ENCODE data around the gene FOS. TPM values are rescaled to one million over a fixed set of nuclear protein-coding genes. Genes with fewer than 3 reads are reported as not detected.

FOS gene
- total and polyA plus RNA-seq, 2 of the 13 experiments (the other 11 are each of a cell fraction or from before 2014, with no cell fraction given): 15.9 to 24.2 TPM

DNA sequence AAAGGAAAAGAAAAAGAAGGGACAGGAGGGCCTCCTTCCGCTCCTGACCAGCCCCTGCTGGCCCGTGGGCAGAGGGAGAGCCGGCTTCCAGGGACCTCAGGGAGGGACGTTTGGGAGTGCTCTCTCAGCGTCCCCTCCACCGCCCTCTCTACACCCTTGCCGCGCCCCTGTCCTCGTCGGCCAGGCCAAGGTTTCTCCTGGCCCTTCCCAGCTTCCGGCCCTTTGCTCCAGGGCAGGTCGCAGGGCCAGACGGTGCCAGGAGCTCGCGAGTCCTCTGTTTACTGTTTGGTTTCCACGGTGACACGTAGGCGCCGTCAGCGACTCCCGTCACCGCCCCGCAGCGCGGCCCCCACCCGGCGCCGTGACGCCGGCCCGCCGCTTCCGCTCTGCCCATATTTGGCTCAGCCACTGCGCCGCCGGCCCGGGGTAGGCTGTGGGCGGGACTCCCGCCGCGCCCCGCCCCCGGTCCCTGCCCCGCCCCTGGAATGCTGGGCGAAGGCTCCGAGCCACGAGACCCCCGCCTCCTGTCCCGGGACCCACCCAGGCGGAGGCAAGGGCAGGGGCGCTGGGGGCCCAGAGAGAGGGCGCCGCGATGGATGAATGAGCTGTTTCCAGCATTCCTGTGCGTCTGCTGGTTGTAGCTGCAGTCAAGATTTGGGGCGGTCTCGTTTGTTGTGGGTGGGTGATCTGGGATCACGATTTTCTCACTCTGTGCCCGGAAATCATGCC, 15.5 kb downstream of the FOS start (continued):
- 0 out of 2 replicates have a peak, but pooled peaks have one; percentile 40 for TF ChIP-seq MEF2D (CRISPR knock-in tag; IDR thresholded peaks at IDR 0.05)
- TF ChIP-seq USF2 (IDR thresholded peaks at IDR 0.05; ENCODE audit: low read depth, low read length): no peak
- peak; percentile 97; the same call in 1 of the 2 replicates for TF ChIP-seq USF2 (CRISPR knock-in tag; IDR thresholded peaks at IDR 0.05; ENCODE audit: borderline replicate concordance)
- no peak for TF ChIP-seq PLRG1 (conservative IDR thresholded peaks at IDR 0.05)
- TF ChIP-seq ZNF569 (CRISPR knock-in tag; IDR thresholded peaks at IDR 0.05; ENCODE audit: borderline replicate concordance): 0 out of 2 replicates have a peak, but pooled peaks have one; percentile 47
- TF ChIP-seq FOXK1 (CRISPR knock-in tag; IDR thresholded peaks at IDR 0.05; ENCODE audit: borderline replicate concordance, low read depth): peak; percentile 76; the same call in 1 of the 2 replicates
- no peak; the same call in 1 of the 2 replicates for TF ChIP-seq MEIS2 (CRISPR knock-in tag; IDR thresholded peaks at IDR 0.05)
- TF ChIP-seq NONO (IDR thresholded peaks at IDR 0.05): no peak
- peak; percentile 70 for TF ChIP-seq NONO (CRISPR knock-in tag; conservative IDR thresholded peaks at IDR 0.05)
- no peak for TF ChIP-seq BCLAF1 (IDR thresholded peaks at IDR 0.05)
- no peak for TF ChIP-seq ZNF598 (CRISPR knock-in tag; IDR thresholded peaks at IDR 0.05; ENCODE audit: borderline replicate concordance)
- TF ChIP-seq, protein P1, sequence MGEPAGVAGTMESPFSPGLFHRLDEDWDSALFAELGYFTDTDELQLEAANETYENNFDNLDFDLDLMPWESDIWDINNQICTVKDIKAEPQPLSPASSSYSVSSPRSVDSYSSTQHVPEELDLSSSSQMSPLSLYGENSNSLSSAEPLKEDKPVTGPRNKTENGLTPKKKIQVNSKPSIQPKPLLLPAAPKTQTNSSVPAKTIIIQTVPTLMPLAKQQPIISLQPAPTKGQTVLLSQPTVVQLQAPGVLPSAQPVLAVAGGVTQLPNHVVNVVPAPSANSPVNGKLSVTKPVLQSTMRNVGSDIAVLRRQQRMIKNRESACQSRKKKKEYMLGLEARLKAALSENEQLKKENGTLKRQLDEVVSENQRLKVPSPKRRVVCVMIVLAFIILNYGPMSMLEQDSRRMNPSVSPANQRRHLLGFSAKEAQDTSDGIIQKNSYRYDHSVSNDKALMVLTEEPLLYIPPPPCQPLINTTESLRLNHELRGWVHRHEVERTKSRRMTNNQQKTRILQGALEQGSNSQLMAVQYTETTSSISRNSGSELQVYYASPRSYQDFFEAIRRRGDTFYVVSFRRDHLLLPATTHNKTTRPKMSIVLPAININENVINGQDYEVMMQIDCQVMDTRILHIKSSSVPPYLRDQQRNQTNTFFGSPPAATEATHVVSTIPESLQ (CRISPR knock-in tag; conservative IDR thresholded peaks at IDR 0.05): no peak
- TF ChIP-seq ZNF709 (CRISPR knock-in tag; IDR thresholded peaks at IDR 0.05): no peak; the same call in 1 of the 2 replicates
- TF ChIP-seq MTF2 (CRISPR knock-in tag; IDR thresholded peaks at IDR 0.05; ENCODE audit: borderline replicate concordance): no peak
- TF ChIP-seq, protein P2, sequence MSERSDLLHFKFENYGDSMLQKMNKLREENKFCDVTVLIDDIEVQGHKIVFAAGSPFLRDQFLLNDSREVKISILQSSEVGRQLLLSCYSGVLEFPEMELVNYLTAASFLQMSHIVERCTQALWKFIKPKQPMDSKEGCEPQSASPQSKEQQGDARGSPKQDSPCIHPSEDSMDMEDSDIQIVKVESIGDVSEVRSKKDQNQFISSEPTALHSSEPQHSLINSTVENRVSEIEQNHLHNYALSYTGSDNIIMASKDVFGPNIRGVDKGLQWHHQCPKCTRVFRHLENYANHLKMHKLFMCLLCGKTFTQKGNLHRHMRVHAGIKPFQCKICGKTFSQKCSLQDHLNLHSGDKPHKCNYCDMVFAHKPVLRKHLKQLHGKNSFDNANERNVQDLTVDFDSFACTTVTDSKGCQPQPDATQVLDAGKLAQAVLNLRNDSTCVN (CRISPR knock-in tag; IDR thresholded peaks at IDR 0.05; ENCODE audit: borderline replicate concordance): peak; percentile 57; the same call in 1 of the 2 replicates
- no peak for TF ChIP-seq JUNB (CRISPR knock-in tag; IDR thresholded peaks at IDR 0.05; ENCODE audit: borderline replicate concordance)
- no peak for TF ChIP-seq ATAD3A (CRISPR knock-in tag; IDR thresholded peaks at IDR 0.05)
- TF ChIP-seq ZKSCAN1 (IDR thresholded peaks at IDR 0.05; ENCODE audit: low read length): no peak
